Astrocyte of the cerebellum (primary cell): Measurements from ENCODE around the gene REPS1.

Experiments
- DNase-seq: peaks from one replicate; pipeline ENCODE4 v3.0.0-alpha.2; 2011; ENCODE audit warnings: low read depth
- H3K4me3 ChIP-seq: 2 replicates; pipeline ENCODE4 v1.5.1; 2011; ENCODE audit warnings: mild to moderate bottlenecking, low read depth, low read length, moderate library complexity
- CTCF ChIP-seq: IDR thresholded peaks from 2 replicates; pipeline ENCODE4 v1.5.1; 2012; ENCODE audit warnings: low read length, low read depth, moderate library complexity, mild to moderate bottlenecking; ENCODE audit errors: missing control alignments
- in situ Hi-C: cut with HindIII; loops from 2 replicates; pipeline ENCODE4 v1.10.0; 2017; ENCODE audit warnings: low sequenced_read_pairs

REPS1 gene

GRCh38 chr6:138909511-138909910, 78.5 kb downstream of the REPS1 start:
- no peak for TF ChIP-seq CTCF
- no peak overlapping the region for H3K4me3 ChIP-seq
- in situ Hi-C loops = no loop called here
- no peak for DNase-seq

GRCh38 chr6:138907167-138907566, 80.9 kb downstream of the REPS1 start:
- TF ChIP-seq CTCF = no peak

GRCh38 chr6:138897031-138897430, 91.0 kb downstream of the REPS1 start:
- TF ChIP-seq CTCF = no peak
- DNase-seq = no peak
- in situ Hi-C loops = no loop called here

More at GRCh38 chr6:138907167-138907566, 80.9 kb downstream of the REPS1 start:
- no peak for DNase-seq
- in situ Hi-C loops = no loop called here
- no peak overlapping the region for H3K4me3 ChIP-seq

GRCh38 chr6:138896104-138896756, 91.8 kb downstream of the REPS1 start:
- H3K4me3 ChIP-seq = no peak overlapping the region
- DNase-seq = no peak
- in situ Hi-C loops = no loop called here
- no peak for TF ChIP-seq CTCF

More at GRCh38 chr6:138897031-138897430, 91.0 kb downstream of the REPS1 start:
- H3K4me3 ChIP-seq = no peak overlapping the region

- H3K4me3 ChIP-seq = no peak overlapping the region
- in situ Hi-C loops = no loop called here
- DNase-seq = no peak
- TF ChIP-seq CTCF = no peak
Measured at GRCh38 chr6:138891255-138891986, 96.6 kb downstream of the REPS1 start.

GRCh38 chr6:138885156-138885819, 102.8 kb downstream of the REPS1 start:
- in situ Hi-C loops = no loop called here
- no peak for TF ChIP-seq CTCF
- no peak for DNase-seq
- no peak overlapping the region for H3K4me3 ChIP-seq
